GM18520 (cell line): ENCODE results near the gene MTA3.
"Not testable (repeated sequence)": the region's sequence is repeated elsewhere in the genome, so short reads cannot be mapped to it uniquely, and the experiment has no call there.

ENCODE experiments used
- ATAC-seq: cut with Tn5 transposase; IDR thresholded peaks from one replicate; pipeline ENCODE4 v1.9.1; 2021; ENCODE audit not compliant: unreplicated experiment

MTA3 gene

GRCh38 chr2:42726680-42727079, 158.2 kb downstream of the MTA3 start:
- no peak for ATAC-seq

DNA sequence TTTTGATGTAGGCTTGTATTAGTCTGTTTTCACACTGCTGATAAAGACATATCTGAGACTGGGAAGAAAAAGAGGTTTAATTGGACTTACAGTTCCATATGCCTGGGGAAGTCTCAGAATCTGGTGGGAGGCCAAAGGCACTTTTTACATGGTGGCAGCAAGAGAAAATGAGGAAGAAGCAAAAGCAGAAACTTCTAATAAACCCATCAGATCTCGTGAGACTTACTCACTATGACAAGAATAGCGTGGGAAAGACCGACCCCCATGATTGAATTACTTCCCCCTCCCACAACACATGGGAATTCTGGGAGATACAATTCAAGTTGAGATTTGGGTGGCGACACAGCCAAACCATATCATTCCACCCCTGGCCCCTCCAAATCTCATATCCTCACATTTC, 162.9 kb downstream of the MTA3 start:
- not testable (repeated sequence) for ATAC-seq

GRCh38 chr2:42733852-42734251, 165.4 kb downstream of the MTA3 start:
- ATAC-seq = no peak

DNA sequence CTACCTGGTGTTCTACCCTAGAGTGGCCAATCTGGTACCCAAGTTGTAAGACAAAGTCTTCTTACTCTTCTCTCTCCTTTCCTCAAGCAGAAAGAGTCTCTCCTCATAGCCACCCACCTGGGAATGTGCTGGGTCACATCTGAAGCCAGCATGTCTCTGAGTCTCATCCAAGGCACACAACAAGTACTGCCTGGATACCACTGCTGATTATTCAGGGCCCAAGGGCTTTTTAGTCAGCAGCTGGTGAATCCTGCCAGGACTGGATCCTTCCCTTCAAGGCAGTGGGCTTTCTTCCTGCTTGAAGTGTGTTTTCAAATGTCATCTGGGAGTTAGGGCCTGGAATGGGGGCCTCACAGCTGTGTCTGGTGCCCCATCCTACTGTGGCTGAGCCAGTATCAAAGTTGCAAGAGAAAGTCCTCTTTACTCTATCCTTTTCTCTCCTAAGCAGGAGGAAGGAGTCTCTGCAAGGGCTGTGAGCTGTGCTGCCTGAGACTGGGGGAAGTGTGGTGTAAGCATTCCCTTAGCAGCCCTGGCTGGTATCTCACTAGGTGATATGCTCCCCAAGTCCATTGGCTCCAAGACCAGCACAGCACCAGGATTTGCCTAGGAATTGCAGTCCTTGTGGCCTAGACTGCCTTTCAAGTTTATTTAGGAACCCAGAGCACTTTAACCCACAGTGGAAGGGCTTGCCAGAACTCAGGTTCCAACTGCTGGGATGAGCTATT, 168.3 kb downstream of the MTA3 start:
- no peak for ATAC-seq

- ATAC-seq = no peak
These were observed 172.7 kb downstream of the MTA3 start for GRCh38 chr2:42741140-42741539.

GRCh38 chr2:42742740-42743658, 174.6 kb downstream of the MTA3 start:
- ATAC-seq = no peak

DNA sequence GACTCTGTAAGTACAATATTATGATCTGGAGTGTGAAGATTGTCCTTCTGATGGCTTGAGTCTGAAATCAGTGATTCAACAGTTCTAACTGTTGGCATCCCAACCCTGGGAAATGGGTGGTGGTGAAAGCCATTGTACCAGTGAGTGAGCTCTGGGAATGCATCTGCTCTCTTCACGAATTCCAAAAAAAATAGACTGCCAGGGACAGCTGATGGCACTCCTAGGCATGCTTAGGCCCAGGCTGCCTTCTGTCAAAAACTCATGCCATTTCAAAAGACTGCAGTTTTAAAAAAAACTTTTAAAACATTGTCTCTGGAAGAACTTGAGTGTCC, 175.2 kb downstream of the MTA3 start:
- ATAC-seq = no peak

- ATAC-seq = no peak
These were observed 176.2 kb downstream of the MTA3 start for GRCh38 chr2:42744545-42745082.

DNA sequence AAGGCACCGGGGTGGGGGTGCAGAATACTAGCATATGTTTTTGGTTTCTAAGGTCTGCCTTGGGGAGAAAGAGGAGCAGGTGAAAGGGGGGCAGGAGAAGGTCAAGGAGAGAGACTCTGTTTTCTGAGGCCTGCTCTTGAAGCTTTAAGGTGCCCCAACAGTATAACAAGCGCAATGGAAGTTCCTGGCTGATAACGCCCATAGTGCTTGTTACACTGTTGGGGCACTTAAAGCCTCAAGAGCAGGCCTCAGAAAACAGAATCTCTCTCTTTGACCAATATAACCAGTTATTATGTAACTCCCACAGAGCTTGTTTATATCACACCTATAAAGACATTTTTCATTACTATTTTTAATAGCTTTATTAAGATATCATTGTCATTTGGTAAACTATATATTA, 179.0 kb downstream of the MTA3 start:
- no peak for ATAC-seq

- ATAC-seq = no peak
These were observed 180.4 kb downstream of the MTA3 start for GRCh38 chr2:42748840-42749239.

GRCh38 chr2:42752314-42752713, 183.9 kb downstream of the MTA3 start:
- ATAC-seq = peak; percentile 51

DNA sequence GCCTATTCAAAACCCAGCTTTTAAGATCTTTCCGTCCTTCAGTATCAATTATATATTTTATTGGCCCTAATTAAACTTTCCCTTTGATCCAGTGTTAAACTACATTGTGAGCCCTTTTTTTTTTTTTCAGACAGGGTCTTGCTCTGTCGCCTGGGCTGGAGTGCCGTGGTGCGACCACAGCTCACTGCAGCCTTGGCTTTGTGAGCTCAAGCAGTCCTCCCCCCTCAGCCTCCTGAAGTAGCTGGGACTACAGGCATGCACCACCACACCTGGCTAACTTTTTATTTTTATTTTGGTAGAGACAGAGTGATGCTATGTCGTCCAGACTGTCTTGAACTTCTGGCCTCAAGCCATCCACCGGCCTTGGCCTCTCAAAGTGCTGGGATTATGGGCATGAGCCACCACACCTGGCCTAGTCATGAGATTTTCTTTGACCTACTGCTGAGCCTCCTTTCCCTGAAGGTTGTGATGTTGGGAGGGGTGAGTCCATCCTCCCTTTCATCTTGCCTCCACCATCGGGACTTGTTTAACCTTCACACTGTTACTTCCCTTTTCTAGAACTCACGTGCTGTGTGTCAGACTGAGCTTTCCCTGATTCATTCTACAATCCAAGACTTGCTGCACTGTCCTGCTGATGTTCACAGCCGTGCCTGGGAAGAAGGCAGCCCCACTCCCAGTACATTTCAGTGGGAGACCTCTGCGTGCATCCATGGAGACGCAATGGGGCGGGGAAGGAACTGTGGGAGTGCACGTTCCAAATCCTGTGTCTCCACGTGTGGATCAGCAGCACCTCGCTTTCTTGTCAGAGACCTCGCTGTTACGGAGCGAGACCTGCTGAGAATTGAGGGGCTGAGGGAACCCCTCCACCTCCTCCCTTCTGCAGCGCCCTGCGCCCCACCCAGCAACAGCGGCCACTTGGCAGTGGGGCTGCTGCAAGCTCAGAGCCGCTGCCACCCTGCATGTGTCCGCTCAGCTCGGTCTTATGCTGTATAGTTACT, 184.7 kb downstream of the MTA3 start:
- ATAC-seq = no peak

DNA sequence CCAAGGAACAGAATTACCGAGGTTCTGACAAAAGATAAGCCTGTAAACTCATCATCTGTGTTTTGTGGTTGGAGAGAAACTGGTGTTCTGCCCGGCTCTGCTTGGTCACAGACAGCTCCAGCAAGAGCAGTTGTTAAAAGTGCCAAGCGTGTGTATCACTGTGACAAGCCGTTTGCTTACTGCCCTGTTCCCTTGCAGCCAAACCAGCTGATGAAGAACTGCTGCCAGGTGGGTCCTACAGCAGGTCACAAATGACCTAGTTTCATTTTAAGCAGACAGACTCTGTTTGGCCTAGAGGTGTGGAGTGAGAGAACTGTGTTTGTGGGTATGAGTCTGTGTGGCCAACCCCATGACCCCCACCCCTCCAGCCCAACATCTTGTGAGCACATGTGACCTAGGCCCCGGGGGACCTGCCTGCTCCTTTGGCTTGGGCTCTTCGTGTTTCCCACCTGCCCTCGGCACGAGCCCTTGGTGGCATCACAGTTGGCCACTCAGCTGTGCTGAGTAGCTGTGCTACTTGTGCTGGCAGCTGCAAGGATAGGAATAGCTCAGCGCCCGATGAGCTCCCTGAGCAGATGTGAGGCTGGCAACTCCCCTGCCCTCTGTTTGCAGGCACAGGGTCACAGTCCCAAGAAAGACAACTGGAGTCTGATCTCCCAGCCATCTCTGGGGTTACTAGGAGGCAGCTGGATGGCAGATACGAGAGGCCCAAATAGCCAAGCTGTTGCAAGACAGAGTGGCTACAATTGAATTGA, 185.8 kb downstream of the MTA3 start:
- peak; percentile 83 for ATAC-seq

DNA sequence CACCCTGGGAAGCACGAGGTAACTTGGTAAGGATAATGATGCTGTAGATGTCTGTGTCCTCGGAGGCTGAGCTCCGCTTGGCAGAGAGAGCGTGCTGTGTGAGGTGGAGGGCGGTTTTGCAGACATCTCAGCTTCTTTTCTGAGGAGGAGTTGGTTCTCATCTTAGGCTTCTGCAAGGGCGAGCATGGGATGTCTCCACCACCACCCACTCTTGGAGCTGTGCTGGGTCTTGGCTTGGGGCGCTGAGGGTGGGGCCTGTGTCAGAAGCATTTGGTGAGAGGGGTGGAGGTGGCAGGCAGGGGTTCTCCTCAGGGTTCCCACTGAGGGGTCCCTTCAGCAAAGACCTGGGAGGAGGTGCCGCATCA, 186.3 kb downstream of the MTA3 start:
- no peak for ATAC-seq

DNA sequence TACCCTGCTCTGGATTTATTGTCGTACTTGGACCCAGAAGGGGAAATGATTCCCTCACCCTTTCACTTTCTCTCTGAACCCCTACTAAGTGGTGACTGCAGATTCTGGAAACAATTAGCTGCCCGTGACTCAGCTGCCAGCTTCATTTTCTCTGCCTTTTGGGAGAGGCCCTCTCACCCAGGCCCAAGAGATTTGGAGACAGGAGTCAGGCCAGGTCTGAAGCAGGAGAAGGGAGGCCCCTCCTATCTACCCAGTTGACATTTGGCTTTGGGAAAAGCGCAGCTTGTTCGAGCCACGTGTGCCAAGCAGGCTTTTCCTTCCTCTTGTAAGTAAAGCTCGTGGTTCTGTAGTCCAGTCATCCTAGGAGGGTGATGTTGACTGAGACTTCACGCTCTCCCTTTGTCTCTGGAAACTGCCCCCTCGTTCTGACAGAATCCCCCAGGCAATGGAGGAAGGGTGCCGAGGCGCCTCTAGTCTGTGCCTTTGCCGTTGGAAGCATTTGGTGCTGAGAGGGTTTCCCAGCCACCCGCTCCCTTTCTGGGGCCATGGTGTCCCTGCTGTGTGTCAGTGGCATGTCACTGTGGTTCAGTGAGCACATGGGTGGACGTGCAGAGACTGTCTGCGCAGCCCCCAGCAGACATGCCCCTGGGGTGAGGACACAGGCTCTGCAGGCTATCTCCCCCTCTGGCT, 186.9 kb downstream of the MTA3 start:
- no peak for ATAC-seq

- no peak for ATAC-seq
These were observed 187.8 kb downstream of the MTA3 start for GRCh38 chr2:42756150-42756775.

DNA sequence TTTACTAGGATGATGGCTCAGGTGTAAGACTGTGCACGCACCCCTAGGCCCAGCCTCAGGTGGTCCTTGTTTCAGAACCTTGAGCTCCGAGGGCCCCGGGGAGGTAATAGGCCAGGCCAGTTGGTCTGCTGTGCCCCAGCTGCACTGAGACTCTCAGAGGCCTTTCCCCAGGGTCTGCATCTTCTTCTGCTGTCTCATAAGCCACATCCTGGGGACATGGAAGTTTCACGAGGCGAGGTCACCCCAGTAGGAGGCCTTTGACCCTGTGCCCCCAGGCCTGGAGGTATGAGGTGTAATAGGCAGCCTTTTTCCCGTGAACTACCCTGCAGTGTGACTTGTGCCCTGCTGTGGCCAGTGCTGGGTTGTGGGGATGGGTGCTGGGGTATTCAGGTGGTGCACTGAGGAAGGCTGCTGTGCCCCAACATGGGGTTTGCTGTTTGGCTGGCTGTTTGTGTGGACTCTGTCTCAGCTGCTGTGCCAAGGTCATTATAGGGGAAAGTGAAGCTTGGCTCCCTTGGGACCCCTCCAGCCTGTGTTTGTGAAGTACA, 188.6 kb downstream of the MTA3 start:
- no peak for ATAC-seq

DNA sequence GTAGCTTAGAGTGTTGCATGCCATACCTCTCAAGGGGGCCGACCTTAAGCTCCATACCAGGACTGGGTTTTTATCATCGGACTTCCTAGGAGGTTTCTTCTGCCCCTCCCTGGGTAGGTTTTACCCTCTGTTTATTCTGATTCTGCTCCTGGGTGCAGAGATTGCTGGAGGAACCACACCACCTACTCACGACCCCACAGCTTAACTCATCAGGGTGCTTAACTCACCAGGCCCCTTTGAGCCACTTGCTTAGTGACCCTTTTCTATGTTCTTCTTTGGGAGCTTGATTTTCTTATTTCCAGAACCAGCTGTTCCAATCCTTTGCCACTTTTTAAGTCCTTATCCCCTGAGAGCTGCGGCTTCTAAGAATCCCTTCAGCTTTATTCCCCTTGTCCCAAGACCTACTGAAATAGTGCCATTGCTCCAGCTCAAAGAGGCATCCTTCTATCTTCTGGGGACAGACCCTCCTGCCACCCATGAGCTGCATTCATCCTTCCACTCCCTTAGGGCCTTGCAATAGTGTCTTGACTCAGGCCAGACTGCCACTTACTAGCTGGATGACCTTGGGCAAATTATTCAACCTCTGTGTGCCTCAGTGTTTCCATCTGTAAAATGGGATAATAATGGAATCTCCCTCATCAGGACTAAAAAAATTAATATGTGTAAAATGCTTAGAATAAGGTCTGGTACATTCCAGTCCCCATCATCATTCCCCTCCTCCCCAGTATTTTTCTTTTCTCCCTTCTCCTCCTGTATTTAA, 189.7 kb downstream of the MTA3 start:
- ATAC-seq = no peak
